ENCODE data around the gene ANKRD11.

Gene ANKRD11

DNA sequence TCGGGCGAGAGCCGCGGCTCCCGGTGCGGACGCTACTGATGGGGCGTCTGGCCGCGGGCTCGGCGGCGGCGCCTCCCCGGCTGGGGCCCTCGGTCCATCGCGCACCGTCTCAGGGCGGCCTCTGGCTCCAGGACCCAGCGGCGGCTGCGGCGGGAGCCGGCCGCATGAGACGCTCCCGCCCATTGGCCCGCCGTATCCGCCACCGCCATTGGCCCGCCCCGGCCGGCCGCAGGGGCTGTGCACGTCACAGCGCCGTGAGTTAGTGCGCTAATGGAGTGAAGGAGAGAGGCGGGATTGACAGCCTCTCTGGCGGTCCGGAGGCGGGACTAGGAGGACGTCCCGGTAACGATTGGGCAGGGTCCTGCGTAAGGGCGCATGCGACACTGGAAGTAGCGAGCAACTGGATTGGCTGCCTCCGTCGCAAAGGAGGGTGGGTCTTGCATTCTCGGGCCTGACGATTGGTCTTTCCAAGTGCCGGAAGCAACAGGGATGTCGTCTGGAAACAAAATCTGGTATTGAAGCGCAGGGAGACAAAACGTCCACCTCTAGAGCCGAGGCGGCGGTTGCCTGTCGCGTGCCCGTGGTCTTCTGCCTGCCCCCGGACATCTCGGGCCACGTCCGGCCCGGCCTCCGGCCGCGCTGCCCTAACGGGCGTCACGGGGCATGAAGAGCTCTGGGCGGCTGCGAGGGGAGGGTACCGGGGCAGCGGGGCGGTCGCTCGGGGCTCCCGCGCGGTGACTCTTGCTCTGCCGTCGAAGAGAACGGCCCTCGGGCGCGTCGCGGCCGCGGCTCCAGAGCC, at the start of gene ANKRD11:
TSS of gene ANKRD11 (minus strand) at position 123 of the 799 bp plus-strand sequence. CDS start 173,542 bp downstream, outside the sequence.
- peak within 1 kb of the TSS; percentile 95 for H3K4me3 ChIP-seq (ENCODE audit: low read length)
- peak within 1 kb of the TSS; percentile 94 for H3K4me2 ChIP-seq (ENCODE audit: low read length)
- H4K20me1 ChIP-seq (ENCODE audit: control insufficient read depth, insufficient read depth, low read depth, low read length) = peaks cover 31% of the 10 kb centered on the region
- peaks cover 46% of the 10 kb centered on the region for H3K4me1 ChIP-seq (ENCODE audit: control insufficient read depth, low read length)
- H3K36me3 ChIP-seq (ENCODE audit: control insufficient read depth, low read length) = peaks cover 22% of the 10 kb centered on the region
- H3K9me3 ChIP-seq (ENCODE audit: control insufficient read depth, insufficient read depth, low read length) = no peaks in the 10 kb centered on the region
- peaks cover 65% of the 10 kb centered on the region for H3K79me2 ChIP-seq (ENCODE audit: control insufficient read depth, low read length)
- no peak for TF ChIP-seq EZH2phosphoT487 (IDR thresholded peaks at IDR 0.05; ENCODE audit: borderline replicate concordance, low read length)
- TF ChIP-seq, protein P1, sequence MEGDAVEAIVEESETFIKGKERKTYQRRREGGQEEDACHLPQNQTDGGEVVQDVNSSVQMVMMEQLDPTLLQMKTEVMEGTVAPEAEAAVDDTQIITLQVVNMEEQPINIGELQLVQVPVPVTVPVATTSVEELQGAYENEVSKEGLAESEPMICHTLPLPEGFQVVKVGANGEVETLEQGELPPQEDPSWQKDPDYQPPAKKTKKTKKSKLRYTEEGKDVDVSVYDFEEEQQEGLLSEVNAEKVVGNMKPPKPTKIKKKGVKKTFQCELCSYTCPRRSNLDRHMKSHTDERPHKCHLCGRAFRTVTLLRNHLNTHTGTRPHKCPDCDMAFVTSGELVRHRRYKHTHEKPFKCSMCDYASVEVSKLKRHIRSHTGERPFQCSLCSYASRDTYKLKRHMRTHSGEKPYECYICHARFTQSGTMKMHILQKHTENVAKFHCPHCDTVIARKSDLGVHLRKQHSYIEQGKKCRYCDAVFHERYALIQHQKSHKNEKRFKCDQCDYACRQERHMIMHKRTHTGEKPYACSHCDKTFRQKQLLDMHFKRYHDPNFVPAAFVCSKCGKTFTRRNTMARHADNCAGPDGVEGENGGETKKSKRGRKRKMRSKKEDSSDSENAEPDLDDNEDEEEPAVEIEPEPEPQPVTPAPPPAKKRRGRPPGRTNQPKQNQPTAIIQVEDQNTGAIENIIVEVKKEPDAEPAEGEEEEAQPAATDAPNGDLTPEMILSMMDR (IDR thresholded peaks at IDR 0.05; ENCODE audit: low read depth, low read length, poor library complexity, severe bottlenecking) = no peak
- peaks cover 10% of the 10 kb centered on the region for H3F3A ChIP-seq (ENCODE audit: control insufficient read depth, insufficient read depth)
- H3K27ac ChIP-seq (ENCODE audit: low read depth, low read length) = peak within 1 kb of the TSS; percentile 82
- H3K27me3 ChIP-seq (ENCODE audit: control insufficient read depth, low read length) = no peaks in the 10 kb centered on the region
- no peaks in the 10 kb centered on the region for H3K9me2 ChIP-seq (replicated peaks; ENCODE audit: control insufficient read depth, low read length)

DNA sequence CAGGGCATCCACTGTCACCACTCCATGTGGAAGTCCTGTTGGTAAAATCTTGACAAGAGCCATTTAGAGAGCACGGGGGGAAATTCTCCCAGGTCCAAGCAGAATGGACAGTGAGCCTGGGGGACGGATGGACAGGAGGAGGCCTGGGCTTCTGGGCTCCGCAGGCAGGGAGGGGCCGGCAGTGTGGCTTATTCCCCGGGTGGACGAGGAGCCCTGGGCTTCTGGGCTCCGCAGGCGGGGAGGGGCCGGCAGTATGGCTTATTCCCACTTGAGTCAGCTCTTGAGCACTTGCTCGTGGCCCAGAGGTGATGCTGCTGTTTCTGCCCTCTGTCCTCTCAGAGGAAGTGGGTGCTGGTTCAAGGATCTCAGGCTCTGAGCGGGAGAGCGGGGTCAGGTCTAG, 47.9 kb upstream of the ANKRD11 start:
- Histone ChIP-seq H3K9me3 (ENCODE audit: control insufficient read depth, insufficient read depth, low read length) (no peaks in the 10 kb centered on the region), H3K4me2 (ENCODE audit: low read length) (no peak overlapping the region), H3K79me2 (ENCODE audit: control insufficient read depth, low read length) (peaks cover 17% of the 10 kb centered on the region), H3K27ac (ENCODE audit: low read depth, low read length) (no peak overlapping the region), H3K36me3 (ENCODE audit: control insufficient read depth, low read length) (peaks cover 47% of the 10 kb centered on the region), H3K4me1 (ENCODE audit: control insufficient read depth, low read length) (peaks cover 19% of the 10 kb centered on the region), H3K4me3 (ENCODE audit: low read length) (no peak overlapping the region), H3K9me2 (replicated peaks; ENCODE audit: control insufficient read depth, low read length) (no peaks in the 10 kb centered on the region), H3K27me3 (ENCODE audit: control insufficient read depth, low read length) (no peaks in the 10 kb centered on the region), H4K20me1 (ENCODE audit: control insufficient read depth, insufficient read depth, low read depth, low read length) (no peaks in the 10 kb centered on the region), H3F3A (ENCODE audit: control insufficient read depth, insufficient read depth) (no peaks in the 10 kb centered on the region)
- TF ChIP-seq, protein P1 (IDR thresholded peaks at IDR 0.05; ENCODE audit: low read depth, low read length, poor library complexity, severe bottlenecking) = no peak
- no peak for TF ChIP-seq EZH2phosphoT487 (IDR thresholded peaks at IDR 0.05; ENCODE audit: borderline replicate concordance, low read length)

DNA sequence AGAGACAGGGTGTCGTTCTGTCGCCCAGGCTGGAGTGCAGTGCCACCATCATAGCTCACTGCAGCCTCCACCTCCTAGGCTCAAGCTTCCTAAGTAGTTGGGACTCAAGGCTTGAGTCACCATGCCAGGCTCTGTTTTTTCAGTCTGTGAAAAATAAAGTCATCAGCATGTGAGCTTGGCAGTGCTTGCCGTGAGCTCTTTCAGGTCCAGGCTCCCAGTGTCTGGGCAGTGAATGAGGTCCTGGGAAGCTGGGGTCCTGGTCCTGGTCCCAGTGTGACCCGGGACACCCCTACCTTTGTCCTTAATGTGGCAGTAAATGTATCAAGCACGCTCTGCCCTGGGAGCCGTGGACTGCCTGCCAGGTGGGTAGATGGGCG, 47.2 kb upstream of the ANKRD11 start:
- TF ChIP-seq, protein P1 (IDR thresholded peaks at IDR 0.05; ENCODE audit: low read depth, low read length, poor library complexity, severe bottlenecking) = no peak
- no peak for TF ChIP-seq EZH2phosphoT487 (IDR thresholded peaks at IDR 0.05; ENCODE audit: borderline replicate concordance, low read length)
- peaks cover 52% of the 10 kb centered on the region for H3K36me3 ChIP-seq (ENCODE audit: control insufficient read depth, low read length)

More for the DNA sequence above, 47.2 kb upstream of the ANKRD11 start:
- H4K20me1 ChIP-seq (ENCODE audit: control insufficient read depth, insufficient read depth, low read depth, low read length) = no peaks in the 10 kb centered on the region
- no peaks in the 10 kb centered on the region for H3K9me2 ChIP-seq (replicated peaks; ENCODE audit: control insufficient read depth, low read length)
- H3K9me3 ChIP-seq (ENCODE audit: control insufficient read depth, insufficient read depth, low read length) = no peaks in the 10 kb centered on the region
- H3K27me3 ChIP-seq (ENCODE audit: control insufficient read depth, low read length) = no peaks in the 10 kb centered on the region
- no peak overlapping the region for H3K4me3 ChIP-seq (ENCODE audit: low read length)
- no peak overlapping the region for H3K4me2 ChIP-seq (ENCODE audit: low read length)
- peaks cover 17% of the 10 kb centered on the region for H3K79me2 ChIP-seq (ENCODE audit: control insufficient read depth, low read length)
- no peaks in the 10 kb centered on the region for H3F3A ChIP-seq (ENCODE audit: control insufficient read depth, insufficient read depth)
- no peak overlapping the region for H3K27ac ChIP-seq (ENCODE audit: low read depth, low read length)
- peaks cover 20% of the 10 kb centered on the region for H3K4me1 ChIP-seq (ENCODE audit: control insufficient read depth, low read length)

Data from DOHH2 (cell line).